ENCODE measurements around the gene PFN3.
A peak's percentile ranks its signal among the peaks of the same experiment; 100 is the strongest.

Gene PFN3

GRCh38 chr5:177399997-177400868 is at the start of gene PFN3:
Gene PFN3, minus strand, starts transcription at chr5:177400661. Its CDS starts 85 bp downstream, at chr5:177400576.
- DNase-seq, result no peak

GRCh38 chr5:177449140-177450061 is 48.9 kb upstream of the PFN3 start:
- no peak for DNase-seq

GRCh38 chr5:177448244-177448950 is 47.9 kb upstream of the PFN3 start:
- no peak for DNase-seq

- no peak for DNase-seq
Measured at GRCh38 chr5:177447611-177448243, 47.3 kb upstream of the PFN3 start.

- DNase-seq, result peak; percentile 32
Measured at GRCh38 chr5:177447066-177447610, 46.7 kb upstream of the PFN3 start.

GRCh38 chr5:177446200-177447065 is 46.0 kb upstream of the PFN3 start, which contains the start of gene PRR7:
Gene PRR7, plus strand, starts transcription at chr5:177446814. Its CDS starts 8,254 bp downstream, at chr5:177455068.
- peak; percentile 40 for DNase-seq

GRCh38 chr5:177445917-177446199 is 45.4 kb upstream of the PFN3 start:
- DNase-seq, result no peak

- no peak for DNase-seq
Measured at GRCh38 chr5:177445052-177445916, 44.8 kb upstream of the PFN3 start.

- DNase-seq, result no peak
Measured at GRCh38 chr5:177444106-177445051, 43.9 kb upstream of the PFN3 start.

GRCh38 chr5:177443144-177443983 is 42.9 kb upstream of the PFN3 start:
- no peak for DNase-seq

GRCh38 chr5:177442066-177442826 is 41.8 kb upstream of the PFN3 start:
- no peak for DNase-seq

GRCh38 chr5:177440990-177441780 is 40.7 kb upstream of the PFN3 start:
- no peak for DNase-seq

GRCh38 chr5:177440211-177440989 is 39.9 kb upstream of the PFN3 start:
- no peak for DNase-seq

- DNase-seq, result no peak
Measured at GRCh38 chr5:177439518-177440053, 39.1 kb upstream of the PFN3 start.

GRCh38 chr5:177438468-177438867 is 38.0 kb upstream of the PFN3 start:
- no peak for DNase-seq

All from NCI-H1105 treated with DMSO at 0.1 percent for 48 hours (cell line).